ENCODE data around the gene RASGRP4.

Gene RASGRP4

GRCh38 chr19:38453596-38453995 lies 27.6 kb upstream of the RASGRP4 start:
- no peak for TF ChIP-seq CTCF (IDR thresholded peaks at IDR 0.05; ENCODE audit: extremely low read depth, missing control alignments)
- DNase-seq (ENCODE audit: low spot score), result no peak

- no peak for DNase-seq (ENCODE audit: low spot score)
Observed at GRCh38 chr19:38452430-38453366, 26.7 kb upstream of the RASGRP4 start.

GRCh38 chr19:38451629-38452028 lies 25.6 kb upstream of the RASGRP4 start:
- no peak for DNase-seq (ENCODE audit: low spot score)
- no peak for TF ChIP-seq CTCF (IDR thresholded peaks at IDR 0.05; ENCODE audit: extremely low read depth, missing control alignments)

More at GRCh38 chr19:38452430-38453366, 26.7 kb upstream of the RASGRP4 start:
- TF ChIP-seq CTCF (IDR thresholded peaks at IDR 0.05; ENCODE audit: extremely low read depth, missing control alignments), result no peak

GRCh38 chr19:38451036-38451435 lies 25.0 kb upstream of the RASGRP4 start:
- no peak for DNase-seq (ENCODE audit: low spot score)
- no peak for TF ChIP-seq CTCF (IDR thresholded peaks at IDR 0.05; ENCODE audit: extremely low read depth, missing control alignments)

GRCh38 chr19:38449518-38449917 lies 23.5 kb upstream of the RASGRP4 start:
- no peak for TF ChIP-seq CTCF (IDR thresholded peaks at IDR 0.05; ENCODE audit: extremely low read depth, missing control alignments)
- no peak for DNase-seq (ENCODE audit: low spot score)

GRCh38 chr19:38448225-38448624 lies 22.2 kb upstream of the RASGRP4 start:
- TF ChIP-seq CTCF (IDR thresholded peaks at IDR 0.05; ENCODE audit: extremely low read depth, missing control alignments), result no peak
- DNase-seq (ENCODE audit: low spot score), result no peak

GRCh38 chr19:38445362-38445761 lies 19.3 kb upstream of the RASGRP4 start:
- no peak for DNase-seq (ENCODE audit: low spot score)
- no peak for TF ChIP-seq CTCF (IDR thresholded peaks at IDR 0.05; ENCODE audit: extremely low read depth, missing control alignments)

All from GM20000 (cell line).